Ovary (tissue), 3 donors: ENCODE data around the gene SDK1.

Source experiments
- POLR2A ChIP-seq: fragments of 450-650 bp; IDR thresholded peaks from one replicate; pipeline ENCODE4 v1.6.1; 2017; ENCODE audit warnings: antibody characterized with exemption, mild to moderate bottlenecking, moderate library complexity
- TF ChIP-seq, protein P1 (sequence below), 3 donors: fragments of 450-650 bp in 2 of 3; fragments of 200-600 bp in 1 of 3; IDR thresholded peaks; one replicate each; pipeline versions ENCODE4 v1.5.1 to v1.8.0; 2016 to 2022; ENCODE audit warnings: antibody characterized with exemption in 3 of 3, mild to moderate bottlenecking in 1 of 3
- donor health status: DM: no; HTN: no; CAD: no.

DNA sequence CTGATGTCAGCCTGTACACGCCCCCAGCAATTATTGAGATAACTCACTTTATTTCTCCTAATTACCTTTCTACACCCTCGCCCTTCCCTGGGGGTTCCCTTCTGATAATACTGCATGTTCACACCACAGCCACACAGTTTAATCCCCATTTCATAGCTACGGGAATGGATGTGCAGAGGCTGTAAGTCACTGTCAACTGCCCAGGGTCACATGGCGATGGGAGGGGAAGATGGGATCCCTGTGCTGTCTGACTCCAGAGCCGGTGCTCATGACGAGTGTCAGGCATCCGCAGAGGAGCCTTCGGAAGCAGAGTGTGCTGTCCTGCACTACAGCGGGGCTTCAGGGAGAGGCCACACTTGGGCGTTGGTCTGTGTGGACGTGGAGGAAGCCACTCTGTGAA is 688.7 kb downstream of the SDK1 start:
- TF ChIP-seq, protein P1, sequence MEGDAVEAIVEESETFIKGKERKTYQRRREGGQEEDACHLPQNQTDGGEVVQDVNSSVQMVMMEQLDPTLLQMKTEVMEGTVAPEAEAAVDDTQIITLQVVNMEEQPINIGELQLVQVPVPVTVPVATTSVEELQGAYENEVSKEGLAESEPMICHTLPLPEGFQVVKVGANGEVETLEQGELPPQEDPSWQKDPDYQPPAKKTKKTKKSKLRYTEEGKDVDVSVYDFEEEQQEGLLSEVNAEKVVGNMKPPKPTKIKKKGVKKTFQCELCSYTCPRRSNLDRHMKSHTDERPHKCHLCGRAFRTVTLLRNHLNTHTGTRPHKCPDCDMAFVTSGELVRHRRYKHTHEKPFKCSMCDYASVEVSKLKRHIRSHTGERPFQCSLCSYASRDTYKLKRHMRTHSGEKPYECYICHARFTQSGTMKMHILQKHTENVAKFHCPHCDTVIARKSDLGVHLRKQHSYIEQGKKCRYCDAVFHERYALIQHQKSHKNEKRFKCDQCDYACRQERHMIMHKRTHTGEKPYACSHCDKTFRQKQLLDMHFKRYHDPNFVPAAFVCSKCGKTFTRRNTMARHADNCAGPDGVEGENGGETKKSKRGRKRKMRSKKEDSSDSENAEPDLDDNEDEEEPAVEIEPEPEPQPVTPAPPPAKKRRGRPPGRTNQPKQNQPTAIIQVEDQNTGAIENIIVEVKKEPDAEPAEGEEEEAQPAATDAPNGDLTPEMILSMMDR (IDR thresholded peaks at IDR 0.05) = no peak
- TF ChIP-seq POLR2A = no peak
